Pons (tissue), 1 donor: ENCODE results near the gene RALBP1.
"Not testable (repeated sequence)": the region's sequence is repeated elsewhere in the genome, so short reads cannot be mapped to it uniquely, and the experiment has no call there.

ENCODE experiments used
- DNase-seq: peaks from one replicate; pipeline ENCODE4 v3.0.0-alpha.2; 2016; ENCODE audit warnings: low spot score

RALBP1 gene

GRCh38 chr18:9474983-9475642, at the start of gene RALBP1:
Gene RALBP1 (plus strand): TSS chr18:9475513. CDS start chr18:9513046, 37,533 bp downstream.
- DNase-seq = peak; percentile 99

GRCh38 chr18:9426753-9427152, 48.6 kb upstream of the RALBP1 start:
- no peak for DNase-seq

- no peak for DNase-seq
These were observed 47.0 kb upstream of the RALBP1 start for GRCh38 chr18:9428301-9428706.

GRCh38 chr18:9428862-9429661, 46.3 kb upstream of the RALBP1 start:
- DNase-seq = no peak

DNA sequence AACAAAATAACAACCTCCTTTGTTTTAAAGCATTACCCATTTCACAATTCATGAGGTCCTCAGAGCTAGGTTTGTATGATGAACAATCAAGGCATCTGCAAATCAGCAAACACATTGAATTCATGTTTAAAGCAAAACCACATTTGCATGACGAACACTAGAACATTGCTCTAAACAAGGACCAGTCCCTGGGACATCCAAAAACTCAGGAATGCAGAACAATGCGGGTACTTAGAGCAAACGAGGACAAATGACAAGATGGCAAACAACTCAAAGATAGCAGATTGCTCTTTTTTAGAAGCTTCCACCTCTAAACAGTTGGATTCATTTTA, 45.7 kb upstream of the RALBP1 start:
- peak; percentile 18 for DNase-seq

- DNase-seq = not testable (repeated sequence)
These were observed 45.0 kb upstream of the RALBP1 start for GRCh38 chr18:9430315-9430714.

GRCh38 chr18:9431296-9431695, 44.0 kb upstream of the RALBP1 start:
- no peak for DNase-seq

DNA sequence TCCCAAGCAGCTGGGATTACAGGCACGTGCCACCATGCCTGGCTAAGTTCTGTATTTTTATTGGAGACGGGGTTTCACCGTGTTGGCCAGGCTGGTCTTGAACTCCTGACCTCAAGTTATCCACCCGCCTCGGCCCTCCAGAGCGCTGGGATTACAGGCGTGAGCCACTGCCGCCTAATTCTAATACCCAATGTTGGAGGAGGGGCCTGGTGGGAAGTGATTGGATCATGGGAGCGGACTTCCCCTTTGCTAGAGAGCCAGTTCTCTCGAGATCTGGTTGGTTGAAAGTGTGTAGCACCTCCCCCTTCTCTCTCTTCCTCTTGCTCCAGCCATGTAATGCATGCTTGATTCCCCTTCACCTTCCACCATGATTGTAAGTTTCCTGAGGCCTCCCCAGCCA, 42.2 kb upstream of the RALBP1 start:
- not testable (repeated sequence) for DNase-seq

DNA sequence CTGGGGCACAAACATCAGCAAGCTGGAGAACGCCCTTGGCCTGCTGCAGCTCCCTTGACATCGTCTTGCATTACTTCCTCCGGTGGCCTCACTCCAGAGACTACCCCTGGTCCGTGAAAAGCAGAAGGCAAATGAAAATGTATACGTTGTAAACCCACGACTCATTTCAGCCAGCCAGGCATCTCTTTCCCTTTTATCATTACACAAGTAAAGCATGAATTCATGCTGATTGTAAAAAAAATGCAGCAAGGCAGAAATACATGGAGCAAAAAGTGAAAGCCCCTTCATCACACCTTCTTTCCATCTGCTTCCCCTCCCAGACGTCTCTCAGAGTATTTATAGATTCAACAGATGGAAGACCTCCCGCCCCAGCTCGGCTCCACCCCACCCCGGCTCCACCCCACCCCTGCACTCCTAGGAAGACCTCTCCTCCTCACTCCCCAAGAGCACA, 41.6 kb upstream of the RALBP1 start:
- no peak for DNase-seq

GRCh38 chr18:9434122-9434701, 41.1 kb upstream of the RALBP1 start:
- no peak for DNase-seq

GRCh38 chr18:9435041-9435440, 40.3 kb upstream of the RALBP1 start:
- no peak for DNase-seq

GRCh38 chr18:9436206-9436929, 38.9 kb upstream of the RALBP1 start:
- DNase-seq = no peak

DNA sequence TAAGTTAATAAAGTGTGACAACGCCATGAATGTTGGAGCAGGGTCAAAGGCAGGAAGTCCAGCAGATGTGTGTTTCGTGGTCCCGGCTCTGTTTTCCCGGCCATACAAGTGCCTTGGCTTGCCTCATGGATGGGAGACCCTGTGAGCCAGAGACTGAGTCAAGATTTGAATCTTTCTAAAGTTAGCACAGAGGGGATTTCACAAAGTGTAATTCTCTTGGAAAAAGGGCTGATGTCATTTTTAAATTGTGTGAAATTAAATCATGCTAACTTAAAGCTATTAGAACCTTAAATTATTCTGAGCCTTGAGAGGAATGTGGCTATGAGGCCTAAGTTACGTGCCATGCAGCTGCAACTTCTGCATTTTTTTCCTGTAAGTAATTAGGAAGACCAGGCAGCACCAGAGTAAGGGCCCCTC, 38.3 kb upstream of the RALBP1 start:
- DNase-seq = no peak

- DNase-seq = no peak
These were observed 37.6 kb upstream of the RALBP1 start for GRCh38 chr18:9437672-9438071.

GRCh38 chr18:9441061-9441460, 34.3 kb upstream of the RALBP1 start:
- no peak for DNase-seq

DNA sequence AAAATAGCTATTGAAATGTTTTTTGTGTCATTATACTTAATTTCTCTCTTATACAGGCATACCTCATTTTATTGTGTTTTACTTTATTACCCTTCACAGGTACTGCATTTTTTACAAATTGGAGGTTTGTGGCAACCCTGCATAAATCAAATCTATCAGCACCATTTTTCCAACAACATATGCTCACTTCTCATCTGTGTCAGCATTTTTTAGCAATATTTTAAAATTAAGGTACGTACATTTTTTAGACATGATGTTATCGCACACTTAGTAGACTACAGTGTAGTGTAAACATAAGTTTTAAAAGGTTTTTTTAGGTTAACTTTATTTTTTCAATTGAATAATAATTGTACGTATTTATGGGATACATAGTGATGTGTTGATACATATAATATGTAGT, 30.8 kb upstream of the RALBP1 start:
- no peak for DNase-seq

- DNase-seq = no peak
These were observed 28.5 kb upstream of the RALBP1 start for GRCh38 chr18:9446839-9447238.

GRCh38 chr18:9447334-9447733, 28.0 kb upstream of the RALBP1 start:
- DNase-seq = no peak

GRCh38 chr18:9449600-9450414, 25.5 kb upstream of the RALBP1 start:
- no peak for DNase-seq

GRCh38 chr18:9450920-9451319, 24.4 kb upstream of the RALBP1 start:
- DNase-seq = not testable (repeated sequence)

DNA sequence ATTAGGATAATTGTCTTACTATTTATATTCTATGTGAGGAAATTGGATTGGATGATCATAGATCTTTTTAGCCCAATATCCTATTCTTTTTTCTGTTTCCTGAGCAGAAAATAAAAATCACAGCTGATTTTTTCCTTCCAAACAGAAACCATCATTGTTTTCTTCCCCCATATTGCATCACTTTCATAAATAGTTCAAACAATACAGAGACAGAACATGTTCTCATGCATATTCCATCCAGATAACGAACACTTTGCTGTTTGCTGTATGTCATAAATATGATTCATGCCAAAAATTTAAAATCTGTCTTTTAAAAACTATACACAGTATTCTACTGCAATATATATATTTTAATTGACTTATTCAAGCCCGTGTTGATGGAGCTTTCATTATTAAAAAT, 22.0 kb upstream of the RALBP1 start:
- DNase-seq = no peak
